Measurements from ENCODE around the gene UHRF1.

Gene UHRF1

DNA sequence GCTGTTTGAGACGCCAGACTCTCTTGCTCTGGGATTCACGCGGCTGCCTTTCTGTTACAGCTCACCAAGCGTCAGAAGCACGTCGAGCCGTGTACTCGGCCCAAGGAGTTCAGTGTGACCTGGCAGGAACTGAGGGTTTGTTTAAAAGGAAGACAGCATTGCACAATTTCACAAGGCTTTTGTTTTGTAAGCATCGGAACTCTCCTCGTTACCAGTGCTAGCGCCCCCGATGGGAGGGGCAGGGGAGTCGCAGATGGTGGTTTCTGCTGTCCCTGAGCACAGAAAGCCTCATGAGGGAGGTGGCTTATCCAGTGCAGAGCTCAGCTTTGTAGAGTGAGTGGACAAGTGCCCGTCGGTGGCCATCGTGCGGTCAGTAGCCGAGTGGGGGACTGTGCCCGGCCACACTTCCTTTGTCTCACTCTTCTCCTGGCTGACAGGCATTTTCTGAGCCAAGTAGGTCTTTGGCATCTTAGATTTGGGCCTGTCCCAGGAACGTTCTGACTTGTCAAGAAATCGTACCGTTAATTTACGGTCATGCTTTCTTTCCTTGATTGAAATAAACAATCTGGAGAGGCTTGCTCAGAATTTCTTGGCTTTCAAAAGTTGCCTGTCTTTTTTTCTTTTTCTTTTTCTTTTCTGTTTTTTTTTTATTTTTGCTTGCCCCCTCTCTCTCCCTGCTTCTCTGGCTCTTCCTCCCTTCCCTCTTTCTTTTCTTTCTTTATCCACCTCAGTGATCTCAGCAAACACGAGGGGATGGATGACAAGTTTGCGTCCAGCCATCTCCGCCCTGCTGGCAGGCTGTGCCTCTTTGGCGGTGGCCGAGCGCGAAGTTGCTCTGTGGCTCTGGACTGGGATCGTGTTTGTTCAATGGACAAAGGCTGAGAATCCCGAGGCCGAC lies 67.3 kb downstream of the UHRF1 start:
- peaks cover 85% of the 10 kb centered on the region for H3K79me2 ChIP-seq (ENCODE audit: control insufficient read depth, low read length)
- peaks cover 50% of the 10 kb centered on the region for H3K4me1 ChIP-seq (ENCODE audit: control insufficient read depth, low read length)
- TF ChIP-seq EZH2phosphoT487 (IDR thresholded peaks at IDR 0.05; ENCODE audit: borderline replicate concordance, low read length): no peak
- TF ChIP-seq, protein P1, sequence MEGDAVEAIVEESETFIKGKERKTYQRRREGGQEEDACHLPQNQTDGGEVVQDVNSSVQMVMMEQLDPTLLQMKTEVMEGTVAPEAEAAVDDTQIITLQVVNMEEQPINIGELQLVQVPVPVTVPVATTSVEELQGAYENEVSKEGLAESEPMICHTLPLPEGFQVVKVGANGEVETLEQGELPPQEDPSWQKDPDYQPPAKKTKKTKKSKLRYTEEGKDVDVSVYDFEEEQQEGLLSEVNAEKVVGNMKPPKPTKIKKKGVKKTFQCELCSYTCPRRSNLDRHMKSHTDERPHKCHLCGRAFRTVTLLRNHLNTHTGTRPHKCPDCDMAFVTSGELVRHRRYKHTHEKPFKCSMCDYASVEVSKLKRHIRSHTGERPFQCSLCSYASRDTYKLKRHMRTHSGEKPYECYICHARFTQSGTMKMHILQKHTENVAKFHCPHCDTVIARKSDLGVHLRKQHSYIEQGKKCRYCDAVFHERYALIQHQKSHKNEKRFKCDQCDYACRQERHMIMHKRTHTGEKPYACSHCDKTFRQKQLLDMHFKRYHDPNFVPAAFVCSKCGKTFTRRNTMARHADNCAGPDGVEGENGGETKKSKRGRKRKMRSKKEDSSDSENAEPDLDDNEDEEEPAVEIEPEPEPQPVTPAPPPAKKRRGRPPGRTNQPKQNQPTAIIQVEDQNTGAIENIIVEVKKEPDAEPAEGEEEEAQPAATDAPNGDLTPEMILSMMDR (IDR thresholded peaks at IDR 0.05; ENCODE audit: low read depth, low read length, poor library complexity, severe bottlenecking): peak; percentile 51
- H3K36me3 ChIP-seq (ENCODE audit: control insufficient read depth, low read length): peaks cover 17% of the 10 kb centered on the region
- H3K9me2 ChIP-seq (replicated peaks; ENCODE audit: control insufficient read depth, low read length): no peaks in the 10 kb centered on the region
- H3K4me3 ChIP-seq (ENCODE audit: low read length): peak overlapping the region; percentile 26; the same call in 1 of the 2 replicates
- peaks cover 29% of the 10 kb centered on the region for H4K20me1 ChIP-seq (ENCODE audit: control insufficient read depth, insufficient read depth, low read depth, low read length)
- H3K27ac ChIP-seq (ENCODE audit: low read depth, low read length): no peak overlapping the region
- H3K27me3 ChIP-seq (ENCODE audit: control insufficient read depth, low read length): no peaks in the 10 kb centered on the region
- peak overlapping the region; percentile 42 for H3K4me2 ChIP-seq (ENCODE audit: low read length)
- H3F3A ChIP-seq (ENCODE audit: control insufficient read depth, insufficient read depth): peaks cover 2% of the 10 kb centered on the region; the same call in 1 of the 2 replicates
- H3K9me3 ChIP-seq (ENCODE audit: control insufficient read depth, insufficient read depth, low read length): no peaks in the 10 kb centered on the region

DNA sequence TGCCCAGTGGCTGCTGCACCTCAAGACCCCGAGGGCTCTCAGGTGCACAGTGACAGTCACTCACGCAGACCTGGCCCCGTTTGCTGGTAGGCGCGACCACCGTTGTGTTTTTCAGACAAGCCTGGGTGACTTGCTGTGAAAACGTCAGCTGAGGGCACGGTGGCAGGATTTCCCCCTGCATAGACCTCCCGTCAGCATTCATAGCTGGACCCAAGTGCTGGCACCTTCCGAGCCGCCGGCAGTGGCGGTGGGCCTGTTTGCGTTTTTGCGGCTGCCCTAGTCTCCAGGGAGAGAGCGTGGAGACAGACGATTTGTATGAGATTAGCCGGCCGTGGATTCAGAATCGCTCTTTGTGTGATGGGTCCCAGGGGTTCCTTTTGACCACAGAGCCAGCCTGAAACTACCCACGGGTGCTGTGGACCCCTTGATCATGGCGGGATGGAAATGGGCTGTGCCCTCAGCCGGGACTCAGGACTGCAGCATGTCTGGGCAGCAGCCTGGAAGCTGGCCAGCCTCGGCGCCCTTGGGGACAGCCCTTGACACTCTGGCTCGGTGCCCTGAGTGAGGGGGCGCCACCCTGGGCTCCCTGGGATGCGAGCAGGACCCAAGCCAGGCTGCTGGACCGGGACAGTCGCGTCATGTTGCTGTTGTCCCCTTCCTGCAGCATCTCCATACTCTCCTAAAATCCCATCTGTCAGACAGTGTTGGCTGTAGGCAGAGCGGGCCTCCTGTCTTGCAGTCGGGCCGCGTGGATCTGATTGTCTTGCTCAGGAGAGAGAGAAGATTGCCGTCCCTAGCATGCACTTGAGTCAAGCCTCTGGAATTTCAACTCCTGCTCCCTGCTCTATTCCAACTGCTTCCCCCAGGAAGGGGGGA lies 68.2 kb downstream of the UHRF1 start:
- peaks cover 2% of the 10 kb centered on the region; the same call in 1 of the 2 replicates for H3F3A ChIP-seq (ENCODE audit: control insufficient read depth, insufficient read depth)
- peaks cover 23% of the 10 kb centered on the region for H4K20me1 ChIP-seq (ENCODE audit: control insufficient read depth, insufficient read depth, low read depth, low read length)
- H3K9me3 ChIP-seq (ENCODE audit: control insufficient read depth, insufficient read depth, low read length): no peaks in the 10 kb centered on the region
- H3K9me2 ChIP-seq (replicated peaks; ENCODE audit: control insufficient read depth, low read length): no peaks in the 10 kb centered on the region
- H3K4me2 ChIP-seq (ENCODE audit: low read length): peak overlapping the region; percentile 42
- H3K27me3 ChIP-seq (ENCODE audit: control insufficient read depth, low read length): no peaks in the 10 kb centered on the region
- H3K79me2 ChIP-seq (ENCODE audit: control insufficient read depth, low read length): peaks cover 78% of the 10 kb centered on the region
- H3K36me3 ChIP-seq (ENCODE audit: control insufficient read depth, low read length): peaks cover 17% of the 10 kb centered on the region
- H3K4me1 ChIP-seq (ENCODE audit: control insufficient read depth, low read length): peaks cover 49% of the 10 kb centered on the region
- peak overlapping the region; percentile 26; the same call in 1 of the 2 replicates for H3K4me3 ChIP-seq (ENCODE audit: low read length)
- no peak for TF ChIP-seq EZH2phosphoT487 (IDR thresholded peaks at IDR 0.05; ENCODE audit: borderline replicate concordance, low read length)
- TF ChIP-seq, protein P1 (IDR thresholded peaks at IDR 0.05; ENCODE audit: low read depth, low read length, poor library complexity, severe bottlenecking): no peak
- no peak overlapping the region for H3K27ac ChIP-seq (ENCODE audit: low read depth, low read length)

DNA sequence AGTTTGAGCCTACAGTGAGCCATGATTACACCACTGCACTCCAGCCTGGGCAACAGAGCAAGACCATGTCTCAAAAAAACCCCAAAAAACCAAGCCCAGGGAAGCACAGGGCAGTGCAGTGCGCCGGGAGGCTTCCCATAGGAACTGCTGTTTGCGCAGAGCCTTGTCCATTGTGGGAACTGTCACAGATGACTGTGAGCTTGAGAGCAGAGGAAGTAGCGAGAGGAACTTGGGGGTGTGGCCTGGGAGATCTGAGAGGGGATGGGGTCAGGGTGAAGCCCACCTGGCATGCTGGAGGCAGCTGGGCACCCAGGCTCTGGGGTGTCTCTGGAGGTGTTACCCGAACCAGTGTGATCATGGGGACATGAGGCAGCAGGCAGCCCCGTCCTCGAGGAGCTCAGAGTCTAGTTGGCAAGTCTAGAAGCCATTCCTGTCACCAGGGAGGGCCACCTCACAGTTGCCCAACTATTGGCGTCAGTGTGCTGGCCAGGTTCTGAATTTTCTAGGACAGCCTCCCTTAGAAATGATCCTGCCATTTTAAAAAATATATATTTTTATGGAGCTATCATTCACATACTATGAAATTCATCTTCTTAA lies 70.0 kb downstream of the UHRF1 start:
- TF ChIP-seq, protein P1 (IDR thresholded peaks at IDR 0.05; ENCODE audit: low read depth, low read length, poor library complexity, severe bottlenecking): no peak
- TF ChIP-seq EZH2phosphoT487 (IDR thresholded peaks at IDR 0.05; ENCODE audit: borderline replicate concordance, low read length): no peak
- Histone ChIP-seq H3K4me1 (ENCODE audit: control insufficient read depth, low read length) (peaks cover 60% of the 10 kb centered on the region), H4K20me1 (ENCODE audit: control insufficient read depth, insufficient read depth, low read depth, low read length) (peaks cover 34% of the 10 kb centered on the region)

More for the DNA sequence above, 70.0 kb downstream of the UHRF1 start:
- Histone ChIP-seq H3K4me2 (ENCODE audit: low read length) (no peak overlapping the region), H3K36me3 (ENCODE audit: control insufficient read depth, low read length) (peaks cover 17% of the 10 kb centered on the region), H3K27me3 (ENCODE audit: control insufficient read depth, low read length) (no peaks in the 10 kb centered on the region), H3F3A (ENCODE audit: control insufficient read depth, insufficient read depth) (peaks cover 2% of the 10 kb centered on the region; the same call in 1 of the 2 replicates), H3K9me2 (replicated peaks; ENCODE audit: control insufficient read depth, low read length) (no peaks in the 10 kb centered on the region), H3K79me2 (ENCODE audit: control insufficient read depth, low read length) (peaks cover 76% of the 10 kb centered on the region), H3K27ac (ENCODE audit: low read depth, low read length) (no peak overlapping the region), H3K9me3 (ENCODE audit: control insufficient read depth, insufficient read depth, low read length) (no peaks in the 10 kb centered on the region), H3K4me3 (ENCODE audit: low read length) (no peak overlapping the region)
